Mammary epithelial cell (primary cell): Measurements from ENCODE around the gene ATXN1L.

Source experiments
- EZH2 ChIP-seq: IDR thresholded peaks from 2 replicates; pipeline ENCODE4 v1.6.1; 2012; ENCODE audit warnings: low read length, inconsistent platforms, borderline replicate concordance
- TF ChIP-seq, protein P1 (sequence below), 2 donors: IDR thresholded peaks in 1 of 2; conservative IDR thresholded peaks in 1 of 2; 2 replicates each; pipeline ENCODE4 v1.5.1; 2011 to 2012; ENCODE audit warnings: inconsistent platforms in 2 of 2, low read length in 2 of 2, mild to moderate bottlenecking in 2 of 2, control low read depth in 1 of 2, low read depth in 1 of 2; ENCODE audit not compliant: insufficient read depth in 1 of 2; ENCODE audit errors: extremely low read depth in 1 of 2

DNA sequence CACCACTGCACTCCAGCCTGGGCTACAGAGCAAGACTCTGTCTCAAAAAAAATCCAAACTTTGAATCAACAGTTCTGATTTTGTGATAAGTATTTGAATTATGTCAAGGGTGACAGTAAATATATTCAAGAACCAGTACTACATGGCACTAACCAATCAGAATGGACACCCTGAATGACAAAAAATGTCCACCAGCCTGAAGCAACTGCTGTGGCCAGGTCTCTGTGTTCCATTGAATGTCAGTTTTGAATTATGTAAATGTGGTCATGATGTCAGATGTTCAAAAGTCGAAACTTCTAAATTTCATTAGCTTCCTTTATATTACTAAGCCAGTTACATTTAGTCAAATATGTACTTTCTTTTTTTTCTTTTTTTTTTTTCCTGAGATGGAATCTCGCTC, 15.4 kb upstream of the ATXN1L start:
- TF ChIP-seq, protein P1, sequence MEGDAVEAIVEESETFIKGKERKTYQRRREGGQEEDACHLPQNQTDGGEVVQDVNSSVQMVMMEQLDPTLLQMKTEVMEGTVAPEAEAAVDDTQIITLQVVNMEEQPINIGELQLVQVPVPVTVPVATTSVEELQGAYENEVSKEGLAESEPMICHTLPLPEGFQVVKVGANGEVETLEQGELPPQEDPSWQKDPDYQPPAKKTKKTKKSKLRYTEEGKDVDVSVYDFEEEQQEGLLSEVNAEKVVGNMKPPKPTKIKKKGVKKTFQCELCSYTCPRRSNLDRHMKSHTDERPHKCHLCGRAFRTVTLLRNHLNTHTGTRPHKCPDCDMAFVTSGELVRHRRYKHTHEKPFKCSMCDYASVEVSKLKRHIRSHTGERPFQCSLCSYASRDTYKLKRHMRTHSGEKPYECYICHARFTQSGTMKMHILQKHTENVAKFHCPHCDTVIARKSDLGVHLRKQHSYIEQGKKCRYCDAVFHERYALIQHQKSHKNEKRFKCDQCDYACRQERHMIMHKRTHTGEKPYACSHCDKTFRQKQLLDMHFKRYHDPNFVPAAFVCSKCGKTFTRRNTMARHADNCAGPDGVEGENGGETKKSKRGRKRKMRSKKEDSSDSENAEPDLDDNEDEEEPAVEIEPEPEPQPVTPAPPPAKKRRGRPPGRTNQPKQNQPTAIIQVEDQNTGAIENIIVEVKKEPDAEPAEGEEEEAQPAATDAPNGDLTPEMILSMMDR (conservative IDR thresholded peaks at IDR 0.05 in 1 of 2, IDR thresholded peaks at IDR 0.05 in 1 of 2; ENCODE audit: extremely low read depth in 1 of 2, insufficient read depth in 1 of 2, low read depth in 1 of 2, low read length in 2 of 2): no peak
- TF ChIP-seq EZH2: no peak
